ENCODE measurements around the gene ADAMTS6. TPM values are rescaled to one million over a fixed set of nuclear protein-coding genes. Genes with fewer than 3 reads are reported as not detected.

Gene ADAMTS6
- total and polyA plus RNA-seq, 2 of the 13 experiments (the other 11 are each of a cell fraction or from before 2014, with no cell fraction given): 3.1 to 8.2 TPM

DNA sequence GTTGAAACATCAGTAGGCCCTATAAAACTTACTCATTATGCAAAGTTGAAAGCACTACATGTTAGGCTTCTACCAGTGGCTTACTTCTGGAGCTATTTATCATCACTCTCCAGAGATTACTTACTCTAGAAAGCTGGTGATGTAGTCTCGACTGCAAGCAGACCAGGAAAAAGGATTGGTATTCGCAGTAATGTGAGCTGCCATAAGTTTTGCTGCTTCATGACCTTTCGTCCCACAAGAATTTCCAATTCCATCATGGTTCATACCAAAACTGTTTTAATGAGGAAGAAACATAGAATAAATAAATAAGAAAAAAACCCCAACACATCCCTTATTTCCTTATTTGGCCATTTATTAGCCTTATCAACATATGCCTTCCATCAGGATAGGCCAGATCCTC is 181.9 kb downstream of the ADAMTS6 start:
- H3K79me2 ChIP-seq (ENCODE audit: insufficient read depth, low read length): no peaks in the 10 kb centered on the region
- no peak overlapping the region for H3K9ac ChIP-seq (ENCODE audit: insufficient read depth, low read depth, low read length)
- 86% methylated on average over 3 of the region's 3 CpGs for WGBS (ENCODE audit: low lambda C conversion rate)
- H3K27ac ChIP-seq (ENCODE audit: extremely low read length, insufficient read depth, low read length): no peak overlapping the region
- DNase-seq (ENCODE audit: low spot score) (no peak), FAIRE-seq (no peak), ATAC-seq (no peak)
- intact Hi-C loops (cut with micrococcal nuclease; ENCODE audit: unreplicated experiment): no loop called here
- H3K36me3 ChIP-seq (replicated peaks in 1 of 2; ENCODE audit: control insufficient read depth in 1 of 2, insufficient read depth in 2 of 2, low read length in 2 of 2): no peaks in the 10 kb centered on the region
- H2AFZ ChIP-seq (ENCODE audit: low read length): no peak overlapping the region
- in situ Hi-C loops (cut with HindIII; ENCODE audit: extremely low pct_ligation_motif_present, low pct_unique_long_range_greater_than_20kb): no loop called here
- no peaks in the 10 kb centered on the region for H3K9me3 ChIP-seq (ENCODE audit: low read length)
- POLR2A ChIA-PET: no interaction called here
- no peak overlapping the region for H3K4me2 ChIP-seq (ENCODE audit: low read depth, low read length)
- H3K4me1 ChIP-seq (ENCODE audit: insufficient read depth, low read length): no peaks in the 10 kb centered on the region
- TF ChIP-seq CENPBD1 (CRISPR knock-in tag; IDR thresholded peaks at IDR 0.05; ENCODE audit: borderline replicate concordance, low read depth): no peak
- TF ChIP-seq KDM5A (IDR thresholded peaks at IDR 0.05; ENCODE audit: borderline replicate concordance, low read length): no peak
- no peak for TF ChIP-seq ZNF720 (CRISPR knock-in tag; IDR thresholded peaks at IDR 0.05)
- TF ChIP-seq ZNF567 (CRISPR knock-in tag; IDR thresholded peaks at IDR 0.05; ENCODE audit: borderline replicate concordance): no peak
- TF ChIP-seq CBFB (CRISPR knock-in tag; IDR thresholded peaks at IDR 0.05): no peak
- TF ChIP-seq CCAR2 (optimal IDR thresholded peaks at IDR 0.05; ENCODE audit: low read depth, low read length): no peak
- TF ChIP-seq ZNF704 (CRISPR knock-in tag; IDR thresholded peaks at IDR 0.05; ENCODE audit: borderline replicate concordance): no peak
- TF ChIP-seq ZNF713 (CRISPR knock-in tag; IDR thresholded peaks at IDR 0.05): no peak
- TF ChIP-seq SP5 (CRISPR knock-in tag; IDR thresholded peaks at IDR 0.05; ENCODE audit: borderline replicate concordance, low read depth): no peak
- TF ChIP-seq ZNF615 (CRISPR knock-in tag; IDR thresholded peaks at IDR 0.05; ENCODE audit: borderline replicate concordance): no peak
- no peak for TF ChIP-seq BCL3 (CRISPR knock-in tag; IDR thresholded peaks at IDR 0.05)
- TF ChIP-seq MAF1 (CRISPR knock-in tag; IDR thresholded peaks at IDR 0.05; ENCODE audit: borderline replicate concordance): no peak
- TF ChIP-seq SRSF4 (IDR thresholded peaks at IDR 0.05; ENCODE audit: low read depth, low read length, poor library complexity, severe bottlenecking): no peak
- TF ChIP-seq FIP1L1 (IDR thresholded peaks at IDR 0.05; ENCODE audit: borderline replicate concordance, insufficient read depth, low read depth, low read length): no peak
- TF ChIP-seq POLR2G (IDR thresholded peaks at IDR 0.05; ENCODE audit: low read depth, low read length): no peak
- no peak for TF ChIP-seq ZNF143 (CRISPR knock-in tag; IDR thresholded peaks at IDR 0.05)
- TF ChIP-seq FOSL2 (CRISPR knock-in tag; IDR thresholded peaks at IDR 0.05): no peak
- H3K27me3 ChIP-seq (ENCODE audit: control insufficient read depth in 1 of 2, insufficient read depth in 2 of 2, low read length in 2 of 2): no peaks in the 10 kb centered on the region; a peak in 1 of 5 replicates
- H4K20me1 ChIP-seq (ENCODE audit: insufficient read depth, low read length): no peaks in the 10 kb centered on the region
- BruUV-seq (replicated peaks): no TSS peak
- no peak overlapping the region for H3K4me3 ChIP-seq (replicated peaks in 1 of 3; ENCODE audit: insufficient read depth in 1 of 3, low read depth in 2 of 3, low read length in 3 of 3)
- CTCF ChIA-PET (ENCODE audit: low intra/inter-chr PET ratio, low total read pairs): no interaction called here
